Nucleus accumbens (tissue), 56 donors: ENCODE results near the gene EYA2.
"Not testable (repeated sequence)": the region's sequence is repeated elsewhere in the genome, so short reads cannot be mapped to it uniquely, and the experiment has no call there.

Source experiments
- DNase-seq, 56 donors: peaks; one replicate each; lab custom pipeline; 2025; lab: John Stamatoyannopoulos, UW

Gene EYA2

DNA sequence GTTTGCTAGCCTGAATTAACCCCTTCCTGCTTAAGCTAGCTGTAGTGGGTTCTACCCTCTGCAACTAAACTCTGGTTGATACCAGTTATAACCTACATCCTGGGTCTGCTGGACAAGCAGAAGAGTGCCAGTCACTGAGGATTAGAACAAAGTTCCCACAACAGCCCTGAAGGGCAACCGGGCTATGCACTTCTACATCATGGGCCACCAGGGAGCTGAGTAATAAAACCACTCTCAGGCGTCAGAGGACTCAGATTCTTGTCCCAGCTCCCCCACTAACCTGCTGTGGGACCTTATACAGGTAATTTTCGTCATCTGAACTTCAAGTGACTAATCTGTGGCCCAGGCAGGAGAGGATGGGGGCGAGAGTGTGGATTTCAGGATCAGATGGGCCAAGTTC lies 56.8 kb downstream of the EYA2 start:
- DNase-seq: no peak

DNA sequence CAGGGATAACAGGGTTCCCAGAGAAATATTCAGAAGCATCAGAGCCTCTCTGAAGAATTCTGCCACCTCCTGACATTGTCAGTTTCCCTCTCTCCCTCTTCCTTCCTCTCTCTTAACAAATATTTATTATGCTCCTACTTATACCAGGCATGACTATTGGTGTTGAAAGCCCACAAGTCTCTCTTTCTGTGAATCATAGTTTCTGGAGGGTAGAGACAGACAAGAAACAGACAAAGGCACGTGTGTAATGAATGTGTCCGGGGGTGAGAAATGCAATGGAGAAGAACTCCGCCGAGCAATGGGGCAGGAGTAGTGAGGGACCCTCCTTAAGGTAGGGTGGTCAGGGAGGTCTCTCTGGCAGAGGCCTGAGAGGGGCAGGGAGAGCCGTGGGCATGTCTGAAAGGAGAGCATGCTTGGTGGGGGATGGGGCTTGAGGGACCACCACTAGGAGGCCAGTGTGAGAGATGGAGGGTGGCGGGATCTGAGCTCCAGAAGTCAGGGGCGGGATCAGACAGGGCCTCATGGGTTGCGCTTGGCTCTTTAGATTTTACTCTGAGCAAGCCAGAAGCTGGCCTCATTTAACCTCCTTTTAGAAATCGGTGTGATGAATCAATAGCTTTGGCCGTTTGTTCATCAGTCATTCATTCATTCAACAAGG lies 57.3 kb downstream of the EYA2 start:
- no peak for DNase-seq

DNA sequence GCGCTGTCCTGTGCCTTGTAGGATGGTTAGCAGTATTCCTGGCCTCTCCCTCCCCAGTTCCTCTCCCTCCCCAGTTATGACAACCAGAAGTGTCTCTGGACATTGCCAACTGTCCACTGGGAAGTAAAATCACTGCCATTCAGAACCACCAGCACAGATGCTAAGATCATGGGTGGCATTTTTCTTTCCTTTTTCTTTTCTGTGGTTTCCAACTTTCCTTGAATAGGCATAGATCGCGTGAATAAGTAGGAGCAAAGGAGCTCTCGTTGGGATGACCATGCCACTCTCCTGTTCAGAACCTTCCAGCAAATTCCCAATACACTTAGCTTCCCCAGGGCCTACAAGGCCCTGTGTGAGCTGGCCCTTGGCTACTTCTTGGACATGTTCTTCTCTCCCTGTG lies 59.0 kb downstream of the EYA2 start:
- DNase-seq: no peak

DNA sequence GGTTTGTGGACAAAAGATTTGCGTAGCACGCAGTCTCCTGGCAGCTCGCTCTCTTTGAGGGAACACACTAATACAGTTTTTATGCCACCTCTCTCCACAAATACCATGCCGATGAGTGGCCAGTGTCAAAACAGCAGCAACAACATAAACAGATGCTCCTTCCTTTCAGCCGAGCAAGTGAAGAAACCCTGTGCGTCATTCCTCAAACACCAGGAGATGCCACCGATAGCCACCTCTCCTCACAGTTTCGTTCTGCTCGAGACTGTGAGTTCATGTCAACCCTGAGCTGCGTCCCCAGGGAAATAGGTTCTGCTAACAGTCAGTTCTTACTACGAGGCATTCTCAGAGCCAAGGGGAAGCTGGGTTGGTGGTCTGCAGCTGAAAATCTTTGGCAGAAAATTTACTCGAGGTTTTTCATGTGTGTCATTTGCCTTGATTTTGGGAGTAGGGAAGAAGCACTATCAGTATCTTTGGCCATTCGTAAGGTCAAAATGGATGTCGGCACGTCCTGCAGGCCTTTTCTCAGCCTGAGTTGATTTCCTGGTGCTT lies 59.9 kb downstream of the EYA2 start:
- no peak for DNase-seq

DNA sequence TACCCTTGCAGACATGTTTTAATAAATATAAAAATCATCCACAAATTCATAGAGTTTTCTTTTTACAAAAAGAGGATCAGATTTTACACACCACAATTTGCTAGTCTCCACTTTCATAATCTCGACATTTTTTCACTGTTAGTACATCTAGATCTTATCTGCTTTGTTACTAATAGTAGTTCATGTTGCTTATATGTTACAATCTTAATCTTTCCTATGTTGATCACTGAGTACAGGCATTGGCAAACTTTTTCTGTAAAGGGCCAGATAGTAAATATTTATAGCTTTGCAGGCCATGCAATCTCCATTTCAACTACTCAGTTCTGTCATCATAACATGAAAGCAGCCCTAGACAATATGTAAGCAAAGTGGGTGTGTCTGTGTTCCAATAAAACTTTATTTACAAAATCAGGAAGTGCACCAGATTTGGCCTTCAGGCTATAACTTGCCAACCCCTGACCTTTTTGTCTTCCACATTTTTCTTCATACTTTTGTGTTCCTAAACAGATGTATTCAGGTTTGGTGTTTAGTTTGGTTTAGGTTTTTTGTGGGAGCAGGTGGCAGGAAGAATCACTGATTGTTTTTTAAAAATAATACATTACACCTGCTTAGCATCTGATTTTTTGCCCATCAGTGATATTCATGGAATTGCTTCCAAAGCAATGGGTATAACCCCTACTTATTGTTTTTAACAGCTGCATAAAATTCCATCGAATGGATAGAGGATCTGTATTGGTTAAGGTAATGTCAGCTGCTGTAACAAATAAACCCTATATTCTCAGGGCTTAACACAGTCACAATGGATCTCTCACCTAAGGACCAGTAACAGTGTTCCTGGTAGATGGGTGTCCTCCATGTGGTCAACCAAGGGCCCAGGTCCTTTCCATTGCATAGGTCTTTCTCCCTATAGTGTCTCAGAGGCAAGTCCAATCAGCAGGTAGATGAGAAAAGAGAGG lies 61.2 kb downstream of the EYA2 start:
- DNase-seq: no peak

DNA sequence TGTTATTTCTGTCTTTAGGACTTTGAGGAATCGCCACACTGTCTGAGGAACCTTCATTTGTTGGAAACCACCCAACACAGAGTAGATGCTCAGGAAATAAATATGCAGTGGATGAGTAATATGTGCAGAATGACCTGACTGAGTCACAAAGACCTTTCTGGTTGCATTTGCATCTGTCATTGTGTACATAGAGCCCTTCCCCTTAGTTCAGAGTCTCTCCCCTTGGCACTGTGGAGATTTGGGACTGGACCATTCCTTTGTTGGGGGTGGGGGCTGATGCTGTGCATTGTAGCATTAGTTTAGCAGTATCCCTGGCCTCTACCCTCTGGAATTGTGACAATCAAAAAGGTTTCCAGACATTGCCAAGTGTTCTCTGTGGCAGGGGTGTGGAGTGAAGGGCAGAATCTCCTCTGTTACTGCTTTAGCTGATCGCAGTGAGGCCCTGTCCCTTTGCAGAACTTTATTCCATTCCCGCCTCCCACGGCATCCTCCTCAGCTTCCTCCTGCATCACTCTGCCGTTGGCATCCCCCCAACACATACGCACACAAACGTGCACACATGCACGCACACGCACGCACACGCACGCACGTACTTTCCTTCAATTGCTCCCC lies 64.5 kb downstream of the EYA2 start:
- DNase-seq: no peak

DNA sequence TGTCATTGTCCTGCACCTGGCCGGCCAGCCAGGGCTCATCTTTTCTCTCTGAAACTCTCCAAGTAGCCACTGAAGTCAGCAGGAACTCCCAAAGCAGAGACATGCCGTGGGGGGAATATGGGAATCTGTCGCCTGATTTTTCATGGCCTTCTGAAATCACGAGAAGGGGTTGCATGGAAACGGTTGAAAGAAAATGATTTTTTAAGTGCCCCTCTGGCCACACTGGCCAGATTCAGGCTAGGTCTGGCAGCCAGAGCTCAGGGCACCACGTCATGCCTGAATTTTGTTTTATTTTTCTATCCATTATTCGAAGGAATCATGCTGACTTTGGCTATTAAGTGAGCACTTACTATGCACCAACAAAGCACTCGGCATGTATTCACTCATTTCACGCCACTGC lies 65.2 kb downstream of the EYA2 start:
- DNase-seq: no peak

DNA sequence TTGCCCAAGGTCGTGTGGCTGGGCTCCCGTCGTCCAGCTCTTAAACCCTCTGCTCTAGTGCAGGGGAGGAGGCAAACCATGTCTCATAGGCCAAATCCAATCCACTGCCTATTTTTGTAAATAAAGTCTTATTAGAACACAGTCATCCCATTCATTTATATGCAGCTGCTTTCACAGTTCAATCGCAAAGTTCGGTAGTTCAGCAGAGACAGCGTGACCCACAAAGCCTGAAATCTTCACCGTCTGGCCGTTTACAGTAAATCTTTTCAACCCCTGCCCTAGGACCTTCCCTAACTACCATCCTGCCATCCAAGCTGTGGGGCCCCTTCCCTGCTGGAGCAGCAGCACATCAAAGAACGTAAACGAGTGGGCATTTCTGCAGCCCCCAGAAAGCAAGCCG lies 65.9 kb downstream of the EYA2 start:
- no peak for DNase-seq

DNA sequence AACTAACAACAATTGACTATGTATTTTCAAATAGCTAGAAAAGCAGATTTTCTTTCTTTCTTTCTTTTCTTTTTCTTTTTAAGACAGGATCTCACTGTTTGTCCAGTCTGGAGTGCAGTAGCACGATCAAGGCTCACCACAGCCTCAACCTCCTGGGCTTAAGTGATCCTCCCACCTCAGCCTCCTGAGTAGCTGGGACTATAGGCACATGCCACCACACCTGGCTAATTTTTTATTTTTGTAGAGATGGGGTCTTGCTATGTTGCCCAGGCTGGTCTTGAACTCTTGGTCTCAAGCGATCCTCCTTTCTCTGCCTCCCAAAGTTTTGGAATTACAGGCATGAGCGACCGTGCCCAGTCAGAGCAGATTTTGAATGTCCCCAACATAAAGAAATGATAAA lies 67.3 kb downstream of the EYA2 start:
- DNase-seq: not testable (repeated sequence)

DNA sequence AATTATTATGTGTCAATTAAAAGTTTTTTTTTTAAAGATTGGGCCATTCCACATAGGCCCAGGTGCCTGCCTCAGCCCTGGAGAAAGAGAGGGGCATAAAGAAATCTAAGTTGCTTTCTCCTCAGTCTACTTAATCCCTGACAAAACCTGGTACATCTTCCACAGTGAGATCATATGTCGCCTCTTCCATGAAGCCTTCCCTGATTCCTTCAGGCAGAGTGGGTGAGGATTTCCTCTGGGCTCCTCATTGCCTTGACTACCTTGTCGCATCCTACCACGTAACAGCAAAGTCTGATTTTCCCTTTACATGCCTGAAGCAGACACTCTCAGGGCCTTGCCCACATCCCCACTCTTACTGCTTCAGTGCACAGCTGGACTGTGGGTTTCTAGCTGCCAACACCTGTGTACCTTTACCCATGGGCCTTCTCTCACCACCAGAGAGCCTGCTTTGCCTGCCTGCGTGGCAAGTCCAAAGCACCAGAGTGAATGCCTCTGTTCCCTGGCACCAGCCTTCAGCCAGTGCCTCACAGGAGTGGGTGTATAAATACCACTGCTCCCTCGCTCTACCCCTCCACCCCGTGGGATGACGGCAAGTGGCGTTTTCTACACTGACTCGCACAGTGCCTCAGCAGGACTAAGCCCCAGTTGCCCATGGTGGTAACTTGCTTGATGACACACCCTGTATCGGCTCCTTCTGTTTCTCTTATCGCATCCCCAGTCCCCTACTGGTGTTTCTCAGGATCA lies 68.0 kb downstream of the EYA2 start:
- no peak for DNase-seq

DNA sequence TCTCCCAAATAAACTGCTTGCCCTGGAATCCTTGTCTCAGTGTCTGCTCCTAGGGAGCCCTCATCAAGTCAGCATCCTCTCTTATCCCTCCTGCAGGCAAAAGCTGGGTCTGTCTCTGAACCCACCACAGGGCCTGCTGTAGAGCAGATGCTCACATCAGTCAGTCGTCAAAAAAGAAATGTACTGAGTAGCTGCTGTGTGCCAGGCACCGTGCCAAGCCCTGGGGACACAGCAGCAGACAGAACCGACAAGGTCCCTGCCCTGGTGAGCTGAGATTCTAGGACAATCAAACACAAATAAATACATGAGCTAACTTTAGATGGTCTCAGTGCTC lies 68.5 kb downstream of the EYA2 start:
- DNase-seq: no peak

DNA sequence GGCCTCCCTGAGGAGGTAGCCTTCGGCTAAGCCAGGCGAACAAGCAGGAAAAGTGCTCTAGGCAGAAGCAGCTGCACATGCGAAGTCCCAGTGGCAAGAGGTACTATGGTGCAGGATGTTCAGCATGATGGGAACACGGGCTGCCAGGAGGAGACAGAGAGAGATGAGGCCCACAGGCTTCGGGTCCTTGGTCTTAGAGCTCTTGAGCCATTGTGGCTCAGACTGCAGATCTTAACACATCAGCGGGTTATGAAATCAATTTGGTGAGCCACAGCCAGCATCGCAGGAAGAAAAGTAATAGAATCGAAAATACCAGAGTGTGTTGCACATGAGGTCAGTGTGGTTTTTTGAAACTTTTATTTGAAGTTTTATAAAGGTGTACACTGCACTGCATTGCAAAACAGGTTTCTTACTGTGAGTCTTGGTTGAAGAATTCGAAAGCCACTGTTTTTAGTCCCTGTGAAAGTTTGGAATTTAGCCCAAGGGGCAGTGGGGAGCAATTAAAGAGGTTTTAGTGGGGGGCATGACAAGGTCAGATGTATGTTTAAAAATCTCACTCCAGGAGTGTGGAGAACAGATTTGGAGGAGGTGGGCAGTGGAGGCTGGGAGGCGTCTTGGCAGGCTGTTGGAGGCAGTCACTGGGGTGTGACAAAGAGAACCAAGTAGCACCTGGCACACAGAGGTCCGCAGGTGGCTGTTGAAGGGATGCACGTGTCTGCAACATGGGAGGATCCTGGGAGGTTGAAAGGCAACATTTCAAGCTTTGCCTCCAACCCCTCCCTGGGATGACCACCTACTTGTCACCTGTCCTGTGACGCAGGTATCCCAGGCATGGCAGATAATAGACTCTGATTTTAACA lies 69.3 kb downstream of the EYA2 start:
- DNase-seq: no peak

DNA sequence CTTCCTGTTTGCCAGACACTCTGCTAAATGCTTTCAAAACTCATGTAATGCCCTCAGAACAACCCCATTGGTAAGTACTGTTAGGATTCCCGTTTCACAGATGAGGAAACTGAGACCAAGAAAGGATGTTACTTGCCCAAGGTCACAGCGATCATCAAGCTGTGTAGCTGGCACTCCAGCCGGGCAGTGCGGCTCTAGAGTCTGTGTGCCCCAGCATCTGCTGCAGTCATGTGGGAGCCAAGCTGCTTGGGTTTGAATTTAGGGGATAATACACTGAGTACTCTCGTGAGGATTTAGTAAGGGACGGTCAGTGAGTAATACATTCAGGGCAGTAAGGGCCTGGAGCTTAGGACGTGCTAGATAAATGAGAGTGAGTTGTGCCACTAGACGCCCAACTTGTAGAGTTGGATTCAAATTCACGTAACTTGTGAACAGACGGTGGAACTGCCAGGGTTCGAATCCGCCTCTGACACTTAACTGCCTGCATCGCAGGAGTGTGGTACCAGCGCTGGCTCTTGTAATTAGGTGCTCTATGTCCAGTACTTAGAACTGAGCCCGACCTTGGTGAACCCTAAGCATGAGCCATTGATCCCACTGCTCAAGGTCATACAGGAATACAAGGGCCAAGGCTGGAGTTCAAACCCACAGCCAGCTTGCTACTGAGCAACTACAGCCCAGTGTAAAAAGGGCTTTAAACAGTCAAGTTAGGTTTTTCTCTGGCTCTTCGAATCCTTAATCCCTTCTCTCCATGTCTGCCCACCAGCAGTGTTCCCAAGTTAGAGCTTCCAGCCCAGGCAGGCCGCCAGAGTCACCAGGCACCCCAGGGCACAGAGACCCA lies 70.2 kb downstream of the EYA2 start:
- no peak for DNase-seq

DNA sequence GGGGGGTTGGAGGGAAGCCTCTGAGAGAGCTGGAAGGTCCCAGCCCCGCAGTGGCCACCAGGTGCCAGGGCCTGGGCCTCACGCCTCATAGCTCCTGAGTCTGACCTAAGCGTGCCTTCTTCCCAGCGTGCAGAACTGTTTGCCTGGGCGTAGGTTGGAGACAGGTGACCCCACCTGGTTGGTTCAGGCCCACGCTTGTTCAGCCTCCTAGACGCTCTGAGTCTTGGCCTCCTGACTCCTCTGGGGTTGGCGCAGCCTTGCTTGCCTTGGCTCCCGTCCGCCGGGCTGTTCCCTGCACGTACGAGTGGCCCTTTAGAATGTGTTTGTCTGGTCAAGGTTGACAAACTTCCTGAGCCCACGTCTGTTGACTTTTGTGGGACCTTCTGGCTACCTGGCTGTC lies 70.8 kb downstream of the EYA2 start:
- DNase-seq: no peak

DNA sequence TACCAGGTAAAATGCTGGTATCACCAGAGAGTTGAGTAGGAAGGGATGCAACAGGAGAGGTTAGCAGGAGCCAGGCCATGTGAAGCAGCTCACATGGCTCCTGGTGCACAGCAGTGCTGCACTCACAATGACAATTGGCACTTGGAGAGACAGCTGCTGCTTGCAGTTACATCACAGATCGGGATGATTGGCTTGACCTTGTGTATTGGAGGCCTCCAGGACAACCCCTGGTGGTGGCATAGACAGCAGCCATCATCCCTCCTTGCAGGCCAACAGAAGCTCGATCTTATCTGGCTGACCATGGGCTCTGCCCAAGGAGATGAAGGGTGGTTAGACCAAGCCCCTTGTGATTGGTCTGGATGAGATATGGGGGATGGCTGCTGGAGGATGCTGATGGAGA lies 73.0 kb downstream of the EYA2 start:
- DNase-seq: no peak

DNA sequence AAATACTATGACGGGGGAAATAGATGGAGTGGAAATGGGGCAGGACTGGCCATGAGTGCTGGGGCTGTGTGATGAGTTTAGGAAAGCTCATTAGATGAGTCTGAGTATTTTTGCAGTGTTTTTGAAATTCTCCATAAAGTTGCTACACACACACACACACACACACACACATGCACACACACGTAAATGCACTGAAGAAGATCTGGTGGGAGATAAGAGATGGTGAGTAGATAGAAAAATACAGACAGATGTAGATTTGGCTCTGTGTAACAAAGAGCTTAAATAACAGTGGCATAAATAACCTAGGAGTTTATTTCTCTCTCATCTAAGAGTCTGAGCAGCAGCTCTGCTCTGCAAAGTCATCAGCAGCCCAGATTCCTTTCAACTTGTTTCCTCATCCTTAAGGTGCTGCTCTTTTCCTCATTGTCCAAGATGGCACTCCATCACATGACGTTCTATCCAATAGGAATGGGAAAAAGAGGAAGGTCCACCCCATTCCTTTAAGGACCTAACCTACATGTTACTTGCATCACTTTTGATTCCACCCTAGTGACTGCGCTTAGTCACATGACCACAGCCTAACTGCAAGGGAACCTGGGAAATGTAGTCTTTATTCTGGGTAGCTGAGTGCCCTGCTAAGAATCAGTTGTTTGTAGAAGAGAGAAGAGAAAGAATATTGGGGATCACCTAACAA lies 76.4 kb downstream of the EYA2 start:
- peak in 9 of 56 donors; percentile 4 to 29 (median 16) for DNase-seq

DNA sequence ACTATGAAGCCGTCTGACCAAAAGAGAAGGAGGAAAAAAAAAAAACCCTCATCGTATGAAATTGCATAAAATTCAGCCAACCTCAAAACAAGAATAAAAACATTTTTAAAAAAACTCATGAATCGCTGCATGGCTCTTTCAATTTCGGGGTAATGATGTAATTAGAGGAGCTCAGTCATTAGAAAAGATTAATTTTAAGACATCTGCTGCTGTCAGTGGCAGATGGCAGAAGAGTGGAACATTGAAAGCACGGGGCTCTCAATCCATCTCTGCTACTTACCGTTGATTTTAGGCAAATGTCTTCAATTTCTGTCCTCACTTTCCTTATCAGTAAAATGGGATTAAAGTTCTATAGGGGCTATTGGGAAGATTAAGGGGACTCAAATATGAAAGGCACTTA lies 79.1 kb downstream of the EYA2 start:
- no peak for DNase-seq
